RPMI7951 (cell line): Measurements from ENCODE around the gene PRAMEF1. TPM values are rescaled to one million over a fixed set of nuclear protein-coding genes. Genes with fewer than 3 reads are reported as not detected.
"Not testable (repeated sequence)": the region's sequence is repeated elsewhere in the genome, so short reads cannot be mapped to it uniquely, and the experiment has no call there.

Experiments
- DNase-seq: peaks from one replicate; pipeline ENCODE4 v3.0.0-alpha.2; 2012; ENCODE audit warnings: low read depth
- total RNA-seq: library from RNA; depleted of rRNA; stranded (reverse); fragments of >200 nt; shearing (Covaris generic); gene quantifications from 2 replicates; pipeline ENCODE4 v1.2.3, GENCODE V29; 2014; rRNA removed

The PRAMEF1 gene
- total RNA-seq, 1 experiment from 2014 or later: not detected

GRCh38 chr1:12775443-12775842 lies 15.8 kb upstream of the PRAMEF1 start:
- DNase-seq: no peak

DNA sequence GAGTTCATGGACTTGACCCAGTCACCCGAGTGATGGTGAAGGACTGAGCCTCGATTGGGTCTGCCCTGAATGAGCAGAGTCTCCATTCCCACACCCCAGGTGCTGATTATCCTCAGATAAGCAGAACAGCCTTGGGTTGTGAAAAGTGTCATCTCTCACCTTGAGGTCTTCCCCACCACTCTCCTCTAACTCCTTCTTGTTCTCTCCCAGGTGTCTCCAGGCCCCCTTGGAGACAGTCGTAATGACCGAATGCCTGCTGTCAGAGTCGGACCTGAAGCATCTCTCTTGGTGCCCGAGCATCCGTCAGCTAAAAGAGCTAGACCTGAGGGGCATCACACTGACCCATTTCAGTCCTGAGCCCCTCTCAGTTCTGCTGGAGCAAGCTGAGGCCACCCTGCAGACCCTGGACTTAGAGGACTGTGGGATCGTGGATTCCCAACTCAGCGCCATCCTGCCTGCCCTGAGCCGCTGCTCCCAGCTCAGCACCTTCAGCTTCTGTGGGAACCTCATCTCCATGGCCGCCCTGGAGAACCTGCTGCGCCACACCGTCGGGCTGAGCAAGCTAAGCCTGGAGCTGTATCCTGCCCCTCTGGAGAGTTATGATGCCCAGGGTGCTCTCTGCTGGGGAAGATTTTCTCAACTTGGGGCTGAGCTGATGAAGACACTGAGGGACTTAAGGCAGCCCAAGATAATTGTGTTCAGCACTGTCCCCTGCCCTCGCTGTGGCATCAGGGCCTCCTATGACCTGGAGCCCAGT lies 14.2 kb upstream of the PRAMEF1 start:
- DNase-seq: no peak

DNA sequence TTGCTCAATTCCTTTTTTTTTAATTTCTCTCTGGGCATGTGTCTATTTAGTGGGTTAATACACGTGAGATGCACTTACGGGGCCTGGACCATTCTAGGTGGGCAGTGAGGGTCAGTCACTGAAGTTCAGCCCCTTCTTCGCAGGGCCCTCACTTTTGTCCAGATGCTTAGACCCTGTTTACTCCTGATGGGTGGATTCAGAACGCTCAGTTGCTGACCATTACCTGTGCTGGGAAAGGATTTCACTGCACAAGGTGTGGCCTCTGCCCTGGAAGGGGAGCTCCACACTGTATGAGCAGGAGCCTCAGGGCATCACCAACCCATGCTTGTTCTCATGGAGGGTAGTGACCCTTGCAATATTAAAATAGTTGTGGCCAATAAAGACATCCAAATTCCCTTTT lies 13.1 kb upstream of the PRAMEF1 start:
- DNase-seq: no peak

DNA sequence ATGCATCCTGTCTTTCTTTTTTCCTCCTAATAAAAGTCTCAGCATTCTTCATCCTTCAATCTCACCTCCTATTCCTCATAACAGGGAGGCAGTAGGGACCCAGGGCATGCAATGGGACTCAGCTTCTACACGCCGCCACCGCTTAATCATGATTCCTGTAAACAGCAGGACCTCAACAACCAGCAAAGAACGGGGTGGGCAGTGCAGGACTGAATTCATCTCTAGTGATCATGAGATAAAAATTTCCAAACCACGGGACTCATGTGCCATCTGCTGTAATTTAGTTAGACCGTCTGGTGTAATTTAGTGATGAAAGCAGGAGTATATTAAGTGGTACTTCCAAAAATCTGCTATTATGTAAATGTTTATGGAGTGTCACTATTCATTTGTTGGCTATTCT lies 12.3 kb upstream of the PRAMEF1 start:
- no peak for DNase-seq

GRCh38 chr1:12781488-12781887 lies 9.7 kb upstream of the PRAMEF1 start:
- not testable (repeated sequence) for DNase-seq

DNA sequence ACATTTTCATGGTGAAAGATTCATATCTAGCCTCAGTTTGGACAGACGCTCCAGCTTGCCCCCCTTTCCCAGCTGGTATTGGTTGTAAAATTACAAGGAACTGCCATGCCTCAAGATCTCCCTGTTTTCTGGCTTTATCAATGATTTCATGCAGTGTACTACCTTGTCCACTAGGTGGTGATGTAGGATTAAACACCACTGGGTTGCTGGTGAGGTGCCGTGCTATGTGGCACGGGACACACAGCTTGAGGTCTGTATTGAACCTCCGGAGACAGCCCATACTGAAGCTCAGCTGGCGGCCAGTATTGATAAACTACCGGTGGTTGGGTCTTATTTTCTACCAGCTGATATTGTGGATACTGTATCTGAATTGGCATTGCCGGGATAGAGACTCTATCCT lies 7.4 kb upstream of the PRAMEF1 start:
- not testable (repeated sequence) for DNase-seq

DNA sequence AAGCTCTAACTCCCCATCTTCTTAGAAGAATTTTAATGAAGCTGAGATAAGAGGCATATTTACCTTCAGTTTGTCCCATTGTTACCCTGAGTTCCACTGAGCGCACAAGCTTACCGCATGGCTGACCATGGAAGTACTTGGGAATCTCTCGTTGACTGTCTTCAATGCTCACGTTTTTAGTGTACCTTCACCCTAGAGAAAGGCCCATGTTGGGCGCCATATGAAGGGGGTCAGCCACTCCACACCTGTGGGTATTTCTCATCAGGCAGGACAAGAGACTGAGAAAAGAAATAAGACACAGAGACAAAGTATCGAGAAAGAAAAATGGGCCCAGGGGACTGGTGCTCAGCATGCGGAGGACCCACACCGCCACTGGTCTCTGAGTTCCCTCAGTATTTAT lies 6.5 kb upstream of the PRAMEF1 start:
- not testable (repeated sequence) for DNase-seq

- no peak for DNase-seq
Observed at GRCh38 chr1:12798911-12799310, 7.7 kb downstream of the PRAMEF1 start.

GRCh38 chr1:12799730-12800129 lies 8.5 kb downstream of the PRAMEF1 start:
- DNase-seq: no peak

GRCh38 chr1:12809933-12810332 lies 18.7 kb downstream of the PRAMEF1 start:
- no peak for DNase-seq

- peak; percentile 18 for DNase-seq
Observed at GRCh38 chr1:12810691-12811408, 19.7 kb downstream of the PRAMEF1 start.

DNA sequence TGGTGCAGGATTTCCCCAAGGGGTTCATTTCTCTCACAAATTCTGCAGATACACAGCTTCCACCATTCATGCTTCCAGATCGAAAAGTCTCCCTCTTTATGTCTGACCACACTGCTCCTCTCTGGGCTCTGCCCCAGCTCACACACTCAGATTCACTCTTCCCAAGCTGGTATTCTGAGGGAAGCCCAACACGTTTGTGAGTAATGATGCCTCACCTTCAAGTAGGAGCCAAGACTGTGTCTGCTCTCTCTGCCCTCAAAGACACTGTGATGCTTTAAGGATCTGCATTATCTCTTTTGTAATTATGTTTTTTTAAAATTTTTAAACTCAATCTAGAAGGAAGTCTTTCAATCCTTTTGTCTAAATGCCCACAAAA lies 20.2 kb downstream of the PRAMEF1 start:
- DNase-seq: no peak

- not testable (repeated sequence) for DNase-seq
Observed at GRCh38 chr1:12819061-12819460, 27.9 kb downstream of the PRAMEF1 start.

DNA sequence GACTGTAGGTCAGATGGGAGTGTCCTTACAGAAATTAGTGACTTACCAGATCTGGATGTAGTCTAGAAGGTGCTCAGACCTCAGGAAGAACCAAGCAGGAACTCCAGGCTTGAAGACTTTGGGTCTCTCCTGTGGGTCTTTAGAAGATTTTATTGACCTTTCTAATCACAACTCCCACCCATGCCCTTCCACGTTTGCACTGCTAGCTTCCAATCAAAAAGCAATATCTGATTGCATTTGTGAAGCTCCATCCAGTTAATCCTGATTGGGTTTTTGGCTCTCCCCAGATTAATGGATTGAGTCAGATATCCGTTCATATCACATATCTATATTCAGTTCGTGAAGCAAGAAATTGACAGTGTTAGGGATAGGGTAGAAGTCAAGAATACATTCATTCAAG lies 40.1 kb downstream of the PRAMEF1 start, which contains the start of gene PRAMEF11:
Gene PRAMEF11 (minus strand): TSS at position 101 of the 400 bp plus-strand sequence. CDS start 2,621 bp downstream, outside the sequence.
- DNase-seq: not testable (repeated sequence)

DNA sequence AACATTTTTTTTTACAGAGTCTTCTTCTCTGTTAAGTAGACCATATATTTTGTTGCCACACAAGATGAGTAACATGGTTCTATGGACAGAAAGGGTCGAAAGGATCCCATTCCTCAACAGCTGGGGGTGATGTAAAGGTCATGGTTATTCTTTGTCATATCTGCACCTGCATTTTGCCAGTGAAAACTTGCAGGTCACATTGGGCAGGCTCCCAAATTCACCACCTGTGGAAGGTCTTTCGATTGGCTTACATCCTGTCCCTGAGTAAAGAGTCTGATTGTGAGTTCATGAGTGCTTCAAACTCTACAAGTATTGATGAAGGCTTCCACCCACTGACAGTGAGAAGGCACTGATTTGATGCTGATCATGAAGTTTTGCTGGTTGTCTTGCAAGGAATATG lies 42.1 kb downstream of the PRAMEF1 start:
- not testable (repeated sequence) for DNase-seq

Other genes starting within 250 kb of the PRAMEF1 start
- 22.5 and 28.8 TPM in 2 replicates for gene DHRS3, start 173.2 kb upstream of the PRAMEF1 start, total RNA-seq
- gene AADACL4, start 147.3 kb upstream of the PRAMEF1 start, total RNA-seq: not detected in 2 replicates
- not detected in 2 replicates for gene AADACL3, start 75.3 kb upstream of the PRAMEF1 start, total RNA-seq
- gene CFAP107, start 45.2 kb upstream of the PRAMEF1 start, total RNA-seq: not detected in 2 replicates
- not detected in 2 replicates for gene PRAMEF12, start 17.7 kb upstream of the PRAMEF1 start, total RNA-seq
- gene PRAMEF11, start 40.0 kb downstream of the PRAMEF1 start, total RNA-seq: not detected in 2 replicates
- gene HNRNPCL1, start 57.3 kb downstream of the PRAMEF1 start, total RNA-seq: 0.12 TPM in 1 of 2 replicates, not detected in the other
- not detected in 2 replicates for gene PRAMEF2, start 65.7 kb downstream of the PRAMEF1 start, total RNA-seq
- not detected in 2 replicates for gene PRAMEF4, start 94.8 kb downstream of the PRAMEF1 start, total RNA-seq
- not detected in 2 replicates for gene PRAMEF10, start 106.9 kb downstream of the PRAMEF1 start, total RNA-seq
- gene PRAMEF7, start 125.2 kb downstream of the PRAMEF1 start, total RNA-seq: not detected in 2 replicates
- not detected in 2 replicates for gene PRAMEF6, start 156.2 kb downstream of the PRAMEF1 start, total RNA-seq